HG02981 (cell line): ENCODE results near the gene KRTAP16-1.
A peak's percentile ranks its signal among the peaks of the same experiment; 100 is the strongest.
"Not testable (repeated sequence)": the region's sequence is repeated elsewhere in the genome, so short reads cannot be mapped to it uniquely, and the experiment has no call there.

Experiments used
- ATAC-seq: cut with Tn5 transposase; IDR thresholded peaks from one replicate; pipeline ENCODE4 v1.9.1; 2021; ENCODE audit warnings: mild to moderate bottlenecking, moderate library complexity; ENCODE audit not compliant: unreplicated experiment

Gene KRTAP16-1, protein sequence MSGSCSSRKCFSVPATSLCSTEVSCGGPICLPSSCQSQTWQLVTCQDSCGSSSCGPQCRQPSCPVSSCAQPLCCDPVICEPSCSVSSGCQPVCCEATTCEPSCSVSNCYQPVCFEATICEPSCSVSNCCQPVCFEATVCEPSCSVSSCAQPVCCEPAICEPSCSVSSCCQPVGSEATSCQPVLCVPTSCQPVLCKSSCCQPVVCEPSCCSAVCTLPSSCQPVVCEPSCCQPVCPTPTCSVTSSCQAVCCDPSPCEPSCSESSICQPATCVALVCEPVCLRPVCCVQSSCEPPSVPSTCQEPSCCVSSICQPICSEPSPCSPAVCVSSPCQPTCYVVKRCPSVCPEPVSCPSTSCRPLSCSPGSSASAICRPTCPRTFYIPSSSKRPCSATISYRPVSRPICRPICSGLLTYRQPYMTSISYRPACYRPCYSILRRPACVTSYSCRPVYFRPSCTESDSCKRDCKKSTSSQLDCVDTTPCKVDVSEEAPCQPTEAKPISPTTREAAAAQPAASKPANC

DNA sequence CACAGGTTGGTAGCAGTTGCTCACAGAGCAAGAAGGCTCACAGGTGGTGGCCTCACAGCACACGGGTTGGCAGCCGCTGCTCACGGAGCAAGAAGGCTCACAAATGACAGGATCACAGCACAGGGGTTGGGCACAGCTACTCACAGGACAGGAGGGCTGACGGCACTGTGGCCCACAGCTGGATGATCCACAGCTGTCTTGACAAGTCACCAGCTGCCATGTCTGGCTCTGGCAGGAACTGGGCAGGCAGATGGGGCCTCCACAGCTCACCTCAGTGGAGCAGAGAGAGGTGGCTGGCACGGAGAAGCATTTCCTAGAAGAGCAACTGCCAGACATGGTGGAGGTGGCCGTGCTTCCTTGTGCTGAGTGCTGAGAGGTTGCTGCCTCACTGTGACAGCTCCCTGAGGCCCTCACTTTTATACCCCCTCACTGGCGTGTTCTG lies at the start of gene KRTAP16-1:
Gene KRTAP16-1, minus strand, starts transcription at position 392 of the 442 bp plus-strand sequence. Its CDS starts 56 bp downstream, at position 336.
- no peak for ATAC-seq

GRCh38 chr17:41354536-41354935 lies 45.4 kb upstream of the KRTAP16-1 start:
- no peak for ATAC-seq

DNA sequence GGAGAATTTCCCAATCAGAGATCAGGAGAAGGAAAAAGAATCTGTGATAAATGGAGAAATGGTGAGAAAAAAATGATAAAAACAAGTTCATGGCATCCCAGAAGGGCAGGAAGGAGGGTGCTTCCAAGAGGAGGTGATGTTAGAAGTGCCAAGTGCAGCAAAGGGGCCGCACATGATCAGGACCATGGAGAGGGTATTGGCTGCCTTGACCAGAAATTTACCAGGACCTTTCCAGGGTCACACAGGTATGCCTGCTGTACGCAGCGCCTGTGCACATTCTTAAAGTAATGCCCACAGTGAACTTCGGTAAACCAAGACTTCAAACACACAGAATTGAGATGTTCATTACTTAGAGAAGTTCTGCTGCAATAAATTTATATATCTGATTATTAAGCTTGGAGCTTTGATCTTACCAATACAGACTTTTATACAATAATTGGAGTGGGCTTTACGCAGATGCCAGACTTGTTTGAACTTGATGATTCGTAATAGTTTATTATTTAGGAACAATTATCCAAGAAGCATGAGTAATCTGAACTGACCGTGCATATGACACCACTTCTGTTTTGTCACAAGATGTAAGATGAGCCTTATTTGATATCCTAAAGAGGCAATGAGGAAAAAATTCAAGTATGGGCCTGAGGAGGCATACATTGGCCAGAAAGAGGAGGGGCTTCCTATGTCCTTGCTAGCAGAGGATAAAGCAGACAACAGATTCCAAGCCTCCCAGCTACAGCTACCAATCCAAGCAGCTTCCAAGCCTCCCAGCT lies 43.7 kb upstream of the KRTAP16-1 start:
- ATAC-seq = no peak

GRCh38 chr17:41351177-41351576 lies 42.1 kb upstream of the KRTAP16-1 start:
- no peak for ATAC-seq

DNA sequence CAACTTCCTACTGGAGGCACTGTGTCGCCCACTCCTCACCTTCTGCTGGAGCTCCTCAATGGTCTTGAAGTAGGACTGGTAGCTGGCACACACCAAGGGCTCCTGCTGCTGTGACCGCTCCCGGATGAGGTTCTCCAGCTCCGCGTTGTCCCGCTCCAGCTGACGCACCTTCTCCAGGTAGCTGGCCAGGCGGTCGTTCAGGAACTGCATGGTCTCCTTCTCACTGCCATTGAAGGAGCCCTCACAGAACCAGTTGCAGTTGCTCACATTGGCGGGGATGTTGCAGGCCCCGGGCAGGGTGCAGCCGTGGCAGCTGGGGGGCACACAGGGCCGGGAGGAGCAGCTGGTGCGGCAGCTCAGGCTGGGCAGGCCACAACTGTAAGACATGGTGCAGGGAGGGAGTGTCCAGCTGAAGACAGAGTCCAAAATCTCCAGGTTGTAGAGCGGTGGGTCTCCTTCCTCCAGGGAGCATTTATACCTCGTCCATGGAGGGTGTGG lies 41.3 kb upstream of the KRTAP16-1 start, which contains the start of gene KRT33A:
Gene KRT33A, minus strand, starts transcription at position 448 of the 498 bp plus-strand sequence. Its CDS starts 61 bp downstream, at position 387.
- not testable (repeated sequence) for ATAC-seq

- ATAC-seq = no peak
Observed at GRCh38 chr17:41347869-41348760, 39.0 kb upstream of the KRTAP16-1 start.

DNA sequence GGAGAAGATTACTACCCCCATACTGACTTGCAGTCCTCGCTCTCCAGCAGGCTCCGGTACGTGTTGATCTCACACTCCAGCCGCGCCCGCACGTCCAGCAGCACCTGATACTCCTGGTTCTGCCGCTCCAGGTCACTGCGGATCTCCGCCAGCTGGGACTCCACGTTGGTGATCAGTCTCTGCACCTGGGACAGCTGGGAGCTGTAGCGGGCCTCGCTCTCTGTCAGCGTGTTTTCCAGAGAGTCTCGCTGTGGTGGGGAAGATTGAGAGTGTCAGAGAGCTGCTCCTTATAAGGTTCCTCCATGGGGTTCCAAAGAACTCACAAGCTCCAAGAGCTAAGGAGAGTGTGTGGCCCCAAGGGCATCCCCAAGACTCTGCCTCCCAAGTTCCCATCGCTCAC lies 37.3 kb upstream of the KRTAP16-1 start:
- ATAC-seq = not testable (repeated sequence)

DNA sequence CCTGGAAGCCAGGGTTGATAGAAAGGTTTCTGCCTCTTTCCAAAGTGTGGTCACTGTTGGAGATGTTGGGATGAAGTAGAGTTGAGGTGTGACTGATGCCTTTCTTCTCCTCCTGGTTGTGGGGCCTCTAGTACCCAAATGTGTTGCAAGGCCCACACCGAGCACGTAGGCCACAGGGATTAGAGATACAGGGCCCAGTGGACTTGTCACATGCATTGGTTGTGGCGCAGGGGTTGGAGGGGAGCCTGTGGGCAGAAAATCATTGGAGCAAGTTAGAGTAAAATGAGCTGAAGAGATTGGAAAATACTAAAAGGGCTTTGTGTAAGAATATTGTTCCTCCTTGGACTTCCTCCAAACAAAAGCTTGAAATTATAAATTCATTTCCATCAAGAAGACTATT lies 36.9 kb upstream of the KRTAP16-1 start:
- no peak for ATAC-seq

- no peak for ATAC-seq
Observed at GRCh38 chr17:41343029-41343428, 33.9 kb upstream of the KRTAP16-1 start.

DNA sequence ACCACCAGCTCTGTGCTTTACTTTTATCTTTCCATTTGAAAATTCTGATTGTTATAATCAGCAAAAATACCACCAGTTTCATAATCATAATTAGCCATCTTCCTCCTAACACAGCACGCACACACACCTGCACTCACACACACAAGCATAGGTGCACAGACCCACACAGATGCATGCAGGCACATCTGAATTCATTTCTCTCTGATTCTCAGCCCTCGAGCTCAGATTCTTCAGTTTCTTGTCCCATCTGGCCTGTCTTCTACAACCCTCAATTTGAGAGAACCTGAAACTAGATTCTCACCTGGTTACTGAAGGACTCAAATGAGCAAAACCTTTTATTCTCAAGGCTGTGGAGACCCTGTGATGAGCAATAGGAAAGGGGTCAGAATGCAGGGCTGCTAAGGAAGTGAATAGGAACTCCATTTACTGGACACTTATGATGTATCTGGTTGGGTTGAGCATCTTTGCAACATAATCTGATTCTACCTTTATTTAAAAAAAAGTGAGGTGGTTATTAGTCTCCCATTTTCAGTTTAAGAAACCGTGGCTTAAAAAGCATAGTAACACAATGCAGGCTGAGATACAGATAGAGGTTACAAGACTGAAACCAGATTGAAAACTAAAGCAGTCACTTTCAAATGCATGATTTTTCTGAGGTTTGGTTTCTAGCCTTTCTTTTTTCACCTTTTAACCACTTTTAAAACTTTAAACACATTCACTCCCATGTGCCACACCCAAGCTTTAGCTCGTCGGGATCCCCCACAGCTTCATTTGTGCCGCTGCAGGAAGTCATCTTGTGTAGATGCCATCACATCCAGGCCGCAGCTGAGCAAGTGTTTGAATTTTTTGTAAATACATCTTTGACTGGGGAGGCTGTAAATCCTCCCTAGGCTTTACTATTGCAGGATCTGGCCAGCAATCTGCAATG lies 32.1 kb upstream of the KRTAP16-1 start:
- peak; percentile 44 for ATAC-seq

DNA sequence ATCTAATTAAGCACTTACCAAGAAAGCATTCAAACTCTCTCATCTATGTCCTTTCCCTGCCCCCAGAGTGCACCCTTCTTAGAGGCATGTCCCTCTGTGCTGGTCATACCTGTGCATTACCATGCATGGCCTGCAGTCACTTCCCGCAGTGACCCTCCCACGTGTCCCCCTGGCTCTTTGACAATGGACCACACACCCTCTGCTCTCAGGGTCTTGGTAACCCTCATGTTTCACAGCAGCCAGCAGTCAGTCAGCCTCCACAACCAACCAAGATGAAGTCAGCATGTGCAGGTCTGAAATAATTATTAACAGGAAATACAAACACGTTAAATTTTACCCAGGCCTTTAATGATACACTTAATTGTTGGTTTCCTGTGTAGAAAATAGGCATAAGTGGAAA lies 31.4 kb upstream of the KRTAP16-1 start:
- no peak for ATAC-seq

DNA sequence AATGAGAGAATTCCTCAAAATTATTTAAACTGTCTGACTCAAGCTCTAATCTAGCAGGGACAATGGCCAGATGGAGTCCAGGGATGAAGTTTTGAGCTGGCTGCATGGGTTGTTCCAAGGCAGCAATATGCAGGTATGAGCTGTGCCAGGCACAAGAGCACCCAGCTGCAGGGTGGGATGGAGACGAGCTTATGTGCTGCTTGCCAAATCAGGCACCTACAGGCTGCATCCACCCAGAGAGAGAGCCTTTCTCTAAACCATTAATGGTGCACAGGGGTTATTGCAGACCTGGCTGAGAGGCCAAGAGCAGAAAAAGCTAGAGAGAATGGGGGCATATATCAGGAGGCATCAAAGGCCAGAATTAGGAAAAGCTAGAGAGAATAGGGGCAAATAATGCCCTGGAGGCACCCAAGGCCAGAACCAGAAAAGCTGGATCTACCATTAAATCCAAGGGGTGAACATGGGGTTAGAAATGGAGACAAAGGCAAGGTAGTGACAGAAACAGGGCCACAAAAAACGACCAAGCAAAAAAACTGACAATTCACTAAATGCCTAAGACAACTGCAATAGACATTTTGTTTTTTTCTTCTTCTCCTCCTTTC lies 30.6 kb upstream of the KRTAP16-1 start:
- no peak for ATAC-seq

- no peak for ATAC-seq
Observed at GRCh38 chr17:41338961-41339485, 29.9 kb upstream of the KRTAP16-1 start.

GRCh38 chr17:41335747-41336146 lies 26.6 kb upstream of the KRTAP16-1 start:
- no peak for ATAC-seq

DNA sequence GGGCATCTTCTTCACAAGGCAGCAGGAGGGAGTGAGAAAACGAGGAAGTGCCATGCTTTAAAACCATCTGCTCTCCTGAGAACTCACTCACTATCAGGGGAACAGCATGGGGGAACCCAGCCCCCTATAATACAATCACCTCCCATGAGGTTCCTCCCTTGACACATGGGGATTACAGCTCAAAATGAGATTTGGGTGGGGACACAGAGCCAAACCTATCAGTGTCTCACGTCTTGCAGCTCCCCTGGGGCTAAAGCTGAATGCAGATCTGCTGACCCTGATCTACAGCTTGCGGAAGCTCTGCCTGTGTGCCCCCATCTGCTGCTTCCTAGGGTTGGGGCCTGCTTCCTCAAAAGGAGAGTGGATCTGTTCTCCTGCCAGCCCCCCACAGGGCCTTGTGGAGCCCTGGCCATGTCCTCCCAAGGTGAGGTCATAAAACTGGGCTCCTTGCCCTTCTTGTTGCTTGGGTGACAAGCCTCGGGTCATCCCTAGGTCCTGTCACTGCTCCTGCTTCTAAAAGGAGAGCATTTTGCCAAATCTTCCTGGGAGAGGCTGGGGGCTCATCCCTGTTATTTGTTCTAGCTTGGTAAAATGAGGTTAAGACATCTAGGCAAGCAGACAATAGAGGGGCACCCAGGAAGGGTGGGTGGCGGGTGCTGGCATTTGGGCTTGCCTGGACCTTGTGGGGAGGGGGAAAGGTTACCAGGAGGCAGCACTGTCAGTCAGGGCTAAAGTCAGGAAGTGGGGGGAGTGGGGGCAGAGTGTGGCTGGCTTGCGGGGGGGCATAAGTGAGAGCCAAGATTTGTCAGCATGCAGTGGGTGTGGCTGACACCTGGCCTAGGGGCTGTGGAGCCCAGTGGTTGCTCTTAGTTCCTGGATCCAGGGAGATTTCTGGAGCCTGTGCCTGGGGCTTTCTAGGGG lies 25.5 kb upstream of the KRTAP16-1 start:
- no peak for ATAC-seq

DNA sequence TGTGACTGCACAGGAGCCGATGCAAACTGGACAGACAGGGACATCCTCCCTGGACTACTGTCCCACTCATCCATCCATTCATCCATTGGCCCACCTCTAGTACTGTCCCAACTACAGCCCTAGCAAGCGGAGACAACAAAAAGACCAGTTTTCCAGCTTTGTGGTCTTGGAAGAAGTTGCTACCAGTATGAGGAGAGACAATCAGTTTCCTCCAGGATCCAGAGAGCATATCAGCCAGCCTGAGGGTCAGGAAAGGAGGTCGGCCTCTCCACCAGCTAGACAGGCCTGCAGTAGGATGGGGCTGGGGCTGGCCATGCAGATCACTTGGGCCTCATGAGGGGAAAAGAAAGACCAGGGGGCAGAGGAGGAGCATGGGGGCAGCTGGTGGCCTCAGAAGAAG lies 24.7 kb upstream of the KRTAP16-1 start:
- no peak for ATAC-seq

DNA sequence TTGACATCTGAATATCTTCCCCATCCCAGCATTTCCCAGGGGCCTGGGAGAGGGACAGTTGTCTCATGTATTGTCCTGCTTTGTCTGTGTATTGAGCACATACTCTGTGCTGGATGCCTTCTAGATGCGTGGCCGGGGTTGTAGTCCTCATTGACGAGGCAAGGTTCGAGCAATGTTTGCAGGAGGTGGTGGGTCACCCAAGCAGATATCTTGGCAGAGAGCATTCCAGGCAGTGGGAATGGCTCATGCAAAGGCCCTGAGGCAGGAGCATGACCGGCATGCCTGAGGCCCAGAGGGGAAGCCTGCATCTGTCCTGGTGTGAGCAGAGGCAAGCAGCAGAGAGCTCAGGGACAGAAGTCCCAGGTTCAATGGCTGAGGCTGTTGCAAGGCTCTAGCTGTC lies 24.0 kb upstream of the KRTAP16-1 start:
- no peak for ATAC-seq

DNA sequence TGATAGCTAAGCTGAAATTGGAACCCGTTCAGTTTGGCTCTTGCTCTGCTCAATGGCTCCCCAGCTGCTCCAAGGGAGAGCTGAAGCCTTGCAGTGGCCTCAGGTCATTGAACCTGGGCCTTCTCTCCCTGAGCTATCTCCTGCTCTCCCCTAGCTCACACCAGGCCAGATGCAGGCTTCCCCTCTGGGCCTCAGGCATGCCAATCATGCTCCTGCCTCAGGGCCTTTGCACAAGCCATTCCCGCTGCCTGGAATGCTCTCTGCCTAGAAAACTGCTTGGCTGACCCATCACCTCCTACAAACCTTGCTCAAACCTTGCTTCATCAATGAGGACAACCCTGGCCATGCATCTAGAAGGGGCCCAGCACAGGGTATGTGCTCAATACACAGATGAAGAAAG lies 23.1 kb upstream of the KRTAP16-1 start:
- ATAC-seq = no peak
